GM18520 (cell line): ENCODE data around the gene TRIB2.

Experiments used
- ATAC-seq: cut with Tn5 transposase; IDR thresholded peaks from one replicate; pipeline ENCODE4 v1.9.1; 2021; ENCODE audit not compliant: unreplicated experiment

The TRIB2 gene

GRCh38 chr2:12697617-12698016 lies 19.1 kb upstream of the TRIB2 start:
- ATAC-seq, result no peak

GRCh38 chr2:12700989-12701388 lies 15.7 kb upstream of the TRIB2 start:
- ATAC-seq, result no peak

GRCh38 chr2:12701786-12702167 lies 15.0 kb upstream of the TRIB2 start:
- no peak for ATAC-seq

GRCh38 chr2:12702168-12703121 lies 14.3 kb upstream of the TRIB2 start:
- no peak for ATAC-seq

GRCh38 chr2:12704378-12704777 lies 12.4 kb upstream of the TRIB2 start:
- no peak for ATAC-seq

GRCh38 chr2:12705230-12705629 lies 11.5 kb upstream of the TRIB2 start:
- ATAC-seq, result no peak

GRCh38 chr2:12705742-12706141 lies 11.0 kb upstream of the TRIB2 start:
- ATAC-seq, result no peak

GRCh38 chr2:12708508-12709206 lies 8.1 kb upstream of the TRIB2 start:
- ATAC-seq, result no peak

- ATAC-seq, result no peak
These were observed 7.6 kb upstream of the TRIB2 start for GRCh38 chr2:12709207-12709522.

- no peak for ATAC-seq
These were observed 6.4 kb upstream of the TRIB2 start for GRCh38 chr2:12710301-12710700.

- no peak for ATAC-seq
These were observed 5.4 kb upstream of the TRIB2 start for GRCh38 chr2:12711339-12711738.

- ATAC-seq, result no peak
These were observed 3.9 kb upstream of the TRIB2 start for GRCh38 chr2:12712881-12713280.

GRCh38 chr2:12714391-12715221 lies 2.1 kb upstream of the TRIB2 start:
- ATAC-seq, result no peak

GRCh38 chr2:12715258-12716031 lies 1.3 kb upstream of the TRIB2 start:
- no peak for ATAC-seq

GRCh38 chr2:12716032-12716281 lies 779 bp upstream of the TRIB2 start:
- ATAC-seq, result no peak

- no peak for ATAC-seq
These were observed 667 bp downstream of the TRIB2 start for GRCh38 chr2:12717191-12718014.

- no peak for ATAC-seq
These were observed 1.4 kb downstream of the TRIB2 start for GRCh38 chr2:12718015-12718671.

- no peak for ATAC-seq
These were observed 2.1 kb downstream of the TRIB2 start for GRCh38 chr2:12718711-12719399.
